Smooth muscle cell (in vitro differentiated cells): Measurements from ENCODE around the gene ASB15. TPM values are rescaled to one million over a fixed set of nuclear protein-coding genes. Genes with fewer than 3 reads are reported as not detected.

Experiments used
- DNase-seq: peaks from one replicate; lab custom pipeline; 2025; ENCODE audit not compliant: unreplicated experiment; lab: John Stamatoyannopoulos, UW
- H2AFZ ChIP-seq: fragments of 200-600 bp; sonication (generic); 2 replicates; pipeline ENCODE4 v1.6.0; 2016; ENCODE audit warnings: antibody characterized with exemption, low read depth, mild to moderate bottlenecking
- H3F3A ChIP-seq: fragments of 200-600 bp; sonication (generic); 2 replicates; pipeline ENCODE4 v1.6.0; 2017; ENCODE audit warnings: antibody characterized with exemption, low read depth
- H3K27ac ChIP-seq: fragments of 200-600 bp; sonication (generic); 2 replicates; pipeline ENCODE4 v1.5.1; 2016; ENCODE audit warnings: low read depth, mild to moderate bottlenecking
- H3K27me3 ChIP-seq: fragments of 200-600 bp; sonication (generic); 2 replicates; pipeline ENCODE4 v1.6.1; 2016; ENCODE audit warnings: low read depth, mild to moderate bottlenecking
- H3K36me3 ChIP-seq: fragments of 200-600 bp; sonication (generic); 2 replicates; pipeline ENCODE4 v1.5.1; 2016; ENCODE audit warnings: low read depth
- H3K4me1 ChIP-seq: fragments of 200-600 bp; sonication (generic); 2 replicates; pipeline ENCODE4 v1.5.1; 2016; ENCODE audit warnings: low read depth
- H3K4me2 ChIP-seq: fragments of 200-600 bp; sonication (generic); 2 replicates; pipeline ENCODE4 v1.6.0; 2016; ENCODE audit warnings: mild to moderate bottlenecking
- H3K4me3 ChIP-seq: fragments of 200-600 bp; sonication (generic); 2 replicates; pipeline ENCODE4 v1.5.1; 2016; ENCODE audit warnings: mild to moderate bottlenecking
- H3K79me2 ChIP-seq: fragments of 200-600 bp; sonication (generic); 2 replicates; pipeline ENCODE4 v1.6.0; 2016; ENCODE audit warnings: low read depth, mild to moderate bottlenecking
- H3K9ac ChIP-seq: fragments of 200-600 bp; sonication (generic); 2 replicates; pipeline ENCODE4 v1.6.0; 2016; ENCODE audit warnings: low read depth
- H3K9me3 ChIP-seq: fragments of 200-600 bp; sonication (generic); replicated peaks from 2 replicates; pipeline ENCODE4 v1.5.1; 2016; ENCODE audit warnings: low read depth
- H4K20me1 ChIP-seq: fragments of 200-600 bp; sonication (generic); 2 replicates; pipeline ENCODE4 v1.6.0; 2016; ENCODE audit warnings: low read depth
- CTCF ChIP-seq: fragments of 200-600 bp; sonication (generic); IDR thresholded peaks from 2 replicates; pipeline ENCODE4 v1.5.1; 2017; ENCODE audit warnings: borderline replicate concordance, mild to moderate bottlenecking, antibody characterized with exemption; ENCODE audit not compliant: insufficient read depth, poor library complexity, severe bottlenecking
- WGBS: methylation state at CpG from one replicate; pipeline ENCODE4 v1.1.7; 2016; ENCODE audit warnings: low lambda C conversion rate; 5-methylcytosine and 5-hydroxymethylcytosine counted together
- polyA plus RNA-seq: library from polyadenylated mRNA; unstranded; fragments of >200 nt; fragmentation: Nextera tagmentation; extraction: Ambion mirVana; gene quantifications from 2 replicates; pipeline ENCODE4 v1.2.1, GENCODE V29; 2016
- total RNA-seq: library from RNA; depleted of rRNA; stranded (reverse); fragments of >200 nt; gene quantifications from 2 replicates; pipeline ENCODE4 v1.2.3, GENCODE V29; 2014

The ASB15 gene
- total and polyA plus RNA-seq, 2 experiments from 2014 or later: 0.07 TPM; not detected in 1

- Histone ChIP-seq H3K4me2 (no peak overlapping the region), H3K9me3 (no peaks in the 10 kb centered on the region), H3K4me1 (peaks cover 27% of the 10 kb centered on the region), H4K20me1 (no peaks in the 10 kb centered on the region), H2AFZ (no peak overlapping the region), H3K36me3 (no peaks in the 10 kb centered on the region), H3K4me3 (no peak overlapping the region), H3K27ac (no peak overlapping the region), H3F3A (peaks cover 9% of the 10 kb centered on the region), H3K27me3 (no peaks in the 10 kb centered on the region), H3K79me2 (no peaks in the 10 kb centered on the region), H3K9ac (no peak overlapping the region)
- DNase-seq: no peak
- TF ChIP-seq CTCF: no peak
- 45% methylated on average over 7 of the region's 7 CpGs for WGBS
These were observed 45.6 kb downstream of the ASB15 start for GRCh38 chr7:123647106-123647730.

GRCh38 chr7:123649964-123650363 is 48.3 kb downstream of the ASB15 start:
- Histone ChIP-seq H4K20me1 (no peaks in the 10 kb centered on the region), H3K79me2 (no peaks in the 10 kb centered on the region), H3K4me3 (no peak overlapping the region), H3K4me2 (peak overlapping the region; percentile 6), H3K27me3 (no peaks in the 10 kb centered on the region), H2AFZ (no peak overlapping the region), H3K4me1 (peaks cover 11% of the 10 kb centered on the region), H3K9me3 (no peaks in the 10 kb centered on the region), H3K27ac (no peak overlapping the region), H3F3A (no peaks in the 10 kb centered on the region), H3K36me3 (no peaks in the 10 kb centered on the region), H3K9ac (no peak overlapping the region)
- no peak for TF ChIP-seq CTCF
- WGBS: 6% methylated on average over 2 of the region's 2 CpGs
- DNase-seq: no peak

- no peaks in the 10 kb centered on the region for H3K36me3 ChIP-seq
- H4K20me1 ChIP-seq: no peaks in the 10 kb centered on the region
- no peak overlapping the region for H3K9ac ChIP-seq
- DNase-seq: no peak
- TF ChIP-seq CTCF: no peak
- no peaks in the 10 kb centered on the region for H3K9me3 ChIP-seq
- H3K27ac ChIP-seq: no peak overlapping the region
- no peak overlapping the region for H2AFZ ChIP-seq
- H3K4me3 ChIP-seq: no peak overlapping the region
- H3F3A ChIP-seq: no peaks in the 10 kb centered on the region
- no peaks in the 10 kb centered on the region for H3K79me2 ChIP-seq
- 23% methylated on average over 2 of the region's 2 CpGs for WGBS
- H3K4me2 ChIP-seq: peak overlapping the region; percentile 6
- peaks cover 5% of the 10 kb centered on the region for H3K4me1 ChIP-seq
- H3K27me3 ChIP-seq: no peaks in the 10 kb centered on the region
These were observed 49.0 kb downstream of the ASB15 start for GRCh38 chr7:123650595-123650994.

DNA sequence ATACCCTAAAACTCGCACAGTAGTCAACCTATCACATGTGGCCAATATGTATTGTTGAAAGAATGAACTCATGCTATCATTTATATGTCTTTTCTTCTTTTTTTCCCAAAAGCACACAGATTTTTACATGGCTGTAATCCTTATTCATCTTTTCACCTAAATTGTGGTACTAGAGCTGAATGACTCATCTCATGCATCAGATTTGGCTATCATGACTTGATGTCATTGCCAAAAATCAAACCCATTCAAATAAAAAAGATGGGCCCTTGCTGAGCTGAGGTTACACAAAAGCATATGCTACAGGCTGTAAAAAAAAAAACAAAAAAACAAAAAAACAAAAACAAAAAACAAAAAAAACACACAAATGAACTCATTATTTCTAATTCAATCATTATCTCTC is 50.8 kb downstream of the ASB15 start:
- Histone ChIP-seq H3F3A (no peaks in the 10 kb centered on the region), H3K27me3 (no peaks in the 10 kb centered on the region), H4K20me1 (no peaks in the 10 kb centered on the region), H3K27ac (no peak overlapping the region), H3K4me1 (no peaks in the 10 kb centered on the region), H3K9me3 (no peaks in the 10 kb centered on the region), H3K4me3 (no peak overlapping the region), H2AFZ (no peak overlapping the region), H3K9ac (no peak overlapping the region), H3K79me2 (no peaks in the 10 kb centered on the region), H3K36me3 (no peaks in the 10 kb centered on the region), H3K4me2 (no peak overlapping the region)
- TF ChIP-seq CTCF: no peak
- 97% methylated on average over 1 of the region's 1 CpG for WGBS
- no peak for DNase-seq
